ENCODE measurements around the gene TMIGD3. TPM values are rescaled to one million over a fixed set of nuclear protein-coding genes. Genes with fewer than 3 reads are reported as not detected.

TMIGD3 gene
- total RNA-seq, 2 donors from 2014 or later, result 4.7 to 20.0 TPM

DNA sequence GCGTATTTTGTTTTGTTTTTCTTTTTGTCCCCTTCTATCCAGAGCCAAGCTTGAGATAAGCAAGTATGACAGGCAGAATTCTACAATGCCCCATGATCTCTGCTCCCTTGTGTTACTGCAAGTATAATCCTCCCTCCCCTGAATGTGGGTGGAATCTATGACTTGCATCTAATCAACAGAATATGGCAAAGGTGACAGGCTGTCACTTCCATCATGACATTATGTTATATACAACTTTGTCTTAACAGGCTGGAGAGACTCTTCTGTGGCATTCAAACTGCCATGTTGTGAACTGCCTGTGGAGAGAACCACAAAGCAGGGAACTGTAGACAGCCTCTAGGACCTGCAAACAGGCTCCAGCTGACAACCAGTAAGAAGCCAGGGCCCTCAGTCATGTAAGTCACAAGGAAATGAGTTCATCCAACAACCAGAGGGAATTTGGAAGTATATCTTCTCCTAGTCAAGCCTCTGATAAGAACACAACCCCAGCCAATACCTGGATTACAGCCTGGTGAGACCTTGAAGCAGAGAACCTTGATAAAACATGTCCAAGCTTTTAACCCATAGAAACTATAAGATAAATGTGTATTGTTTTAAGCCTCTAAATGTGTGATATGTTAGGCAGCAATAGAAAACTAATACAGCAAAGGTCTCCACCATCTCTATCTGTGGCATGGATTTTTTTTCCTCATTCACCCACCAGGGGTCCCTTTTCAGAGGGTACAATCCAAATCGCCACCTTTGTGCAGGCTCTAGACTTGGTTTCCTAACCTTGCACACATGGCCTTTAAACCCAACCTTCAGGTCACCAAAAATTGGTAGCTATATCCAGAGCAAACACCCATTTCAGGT is 35.3 kb downstream of the TMIGD3 start:
- no peak for DNase-seq (ENCODE audit: low spot score)
- Histone ChIP-seq H3K27me3 (replicated peaks; ENCODE audit: insufficient read depth) (no peaks in the 10 kb centered on the region), H3K36me3 (no peaks in the 10 kb centered on the region), H3K9me3 (no peaks in the 10 kb centered on the region), H3K27ac (no peak overlapping the region), H3K4me3 (no peak overlapping the region), H3K4me1 (ENCODE audit: control insufficient read depth in 1 of 2, low read depth in 2 of 2) (no peaks in the 10 kb centered on the region)
- TF ChIP-seq, protein P1, sequence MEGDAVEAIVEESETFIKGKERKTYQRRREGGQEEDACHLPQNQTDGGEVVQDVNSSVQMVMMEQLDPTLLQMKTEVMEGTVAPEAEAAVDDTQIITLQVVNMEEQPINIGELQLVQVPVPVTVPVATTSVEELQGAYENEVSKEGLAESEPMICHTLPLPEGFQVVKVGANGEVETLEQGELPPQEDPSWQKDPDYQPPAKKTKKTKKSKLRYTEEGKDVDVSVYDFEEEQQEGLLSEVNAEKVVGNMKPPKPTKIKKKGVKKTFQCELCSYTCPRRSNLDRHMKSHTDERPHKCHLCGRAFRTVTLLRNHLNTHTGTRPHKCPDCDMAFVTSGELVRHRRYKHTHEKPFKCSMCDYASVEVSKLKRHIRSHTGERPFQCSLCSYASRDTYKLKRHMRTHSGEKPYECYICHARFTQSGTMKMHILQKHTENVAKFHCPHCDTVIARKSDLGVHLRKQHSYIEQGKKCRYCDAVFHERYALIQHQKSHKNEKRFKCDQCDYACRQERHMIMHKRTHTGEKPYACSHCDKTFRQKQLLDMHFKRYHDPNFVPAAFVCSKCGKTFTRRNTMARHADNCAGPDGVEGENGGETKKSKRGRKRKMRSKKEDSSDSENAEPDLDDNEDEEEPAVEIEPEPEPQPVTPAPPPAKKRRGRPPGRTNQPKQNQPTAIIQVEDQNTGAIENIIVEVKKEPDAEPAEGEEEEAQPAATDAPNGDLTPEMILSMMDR (IDR thresholded peaks at IDR 0.05), result no peak
- ATAC-seq (ENCODE audit: insufficient number of reproducible peaks, low FRiP score, low read depth), result no peak

DNA sequence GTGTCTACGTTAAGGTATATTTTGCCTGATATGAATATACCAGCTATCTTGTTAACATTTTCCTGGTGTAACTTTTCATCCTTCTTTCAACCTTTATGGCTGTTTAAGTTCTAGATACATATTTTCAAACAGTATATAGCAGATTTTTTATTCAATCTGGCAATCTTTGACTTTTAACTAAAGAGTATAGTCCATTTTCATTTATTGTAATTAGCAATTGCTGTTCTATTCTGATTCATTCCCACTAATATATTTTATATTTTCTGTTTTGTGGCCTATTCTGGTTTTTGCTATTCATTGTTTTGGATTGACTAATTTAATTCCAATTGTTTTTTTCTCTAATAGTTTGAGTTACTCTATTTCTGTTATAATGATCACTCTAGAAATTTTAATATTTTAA is 37.0 kb downstream of the TMIGD3 start:
- H3K27ac ChIP-seq, result no peak overlapping the region
- no peak overlapping the region for H3K4me3 ChIP-seq
- peaks cover 2% of the 10 kb centered on the region for H3K36me3 ChIP-seq
- no peaks in the 10 kb centered on the region for H3K27me3 ChIP-seq (replicated peaks; ENCODE audit: insufficient read depth)
- TF ChIP-seq, protein P1 (IDR thresholded peaks at IDR 0.05), result no peak
- ATAC-seq (ENCODE audit: insufficient number of reproducible peaks, low FRiP score, low read depth), result no peak
- DNase-seq (ENCODE audit: low spot score), result no peak
- no peaks in the 10 kb centered on the region for H3K4me1 ChIP-seq (ENCODE audit: control insufficient read depth in 1 of 2, low read depth in 2 of 2)
- H3K9me3 ChIP-seq, result no peaks in the 10 kb centered on the region

DNA sequence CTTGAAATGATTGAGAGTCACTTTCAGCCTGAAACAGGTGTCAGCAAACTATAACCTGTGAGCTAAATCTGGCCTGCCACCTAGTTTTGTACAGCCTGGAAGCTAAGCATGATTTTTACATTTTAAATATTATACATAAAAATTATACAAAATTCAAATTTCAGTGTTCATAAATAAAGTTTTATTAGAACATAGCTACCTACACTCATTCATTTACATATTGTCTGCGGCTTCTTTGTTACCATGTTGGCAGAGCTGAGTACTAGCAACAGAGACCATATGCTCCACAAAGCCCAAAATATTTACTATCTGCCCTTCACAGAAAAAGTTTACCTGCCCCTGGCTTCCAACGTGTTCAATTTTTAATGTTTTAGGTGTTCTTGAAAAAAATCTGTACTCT is 37.7 kb downstream of the TMIGD3 start:
- Histone ChIP-seq H3K36me3 (peaks cover 8% of the 10 kb centered on the region), H3K27me3 (replicated peaks; ENCODE audit: insufficient read depth) (no peaks in the 10 kb centered on the region), H3K9me3 (no peaks in the 10 kb centered on the region), H3K4me3 (no peak overlapping the region), H3K4me1 (ENCODE audit: control insufficient read depth in 1 of 2, low read depth in 2 of 2) (no peaks in the 10 kb centered on the region), H3K27ac (no peak overlapping the region)
- no peak for ATAC-seq (ENCODE audit: insufficient number of reproducible peaks, low FRiP score, low read depth)
- no peak for DNase-seq (ENCODE audit: low spot score)
- TF ChIP-seq, protein P1 (IDR thresholded peaks at IDR 0.05), result no peak

DNA sequence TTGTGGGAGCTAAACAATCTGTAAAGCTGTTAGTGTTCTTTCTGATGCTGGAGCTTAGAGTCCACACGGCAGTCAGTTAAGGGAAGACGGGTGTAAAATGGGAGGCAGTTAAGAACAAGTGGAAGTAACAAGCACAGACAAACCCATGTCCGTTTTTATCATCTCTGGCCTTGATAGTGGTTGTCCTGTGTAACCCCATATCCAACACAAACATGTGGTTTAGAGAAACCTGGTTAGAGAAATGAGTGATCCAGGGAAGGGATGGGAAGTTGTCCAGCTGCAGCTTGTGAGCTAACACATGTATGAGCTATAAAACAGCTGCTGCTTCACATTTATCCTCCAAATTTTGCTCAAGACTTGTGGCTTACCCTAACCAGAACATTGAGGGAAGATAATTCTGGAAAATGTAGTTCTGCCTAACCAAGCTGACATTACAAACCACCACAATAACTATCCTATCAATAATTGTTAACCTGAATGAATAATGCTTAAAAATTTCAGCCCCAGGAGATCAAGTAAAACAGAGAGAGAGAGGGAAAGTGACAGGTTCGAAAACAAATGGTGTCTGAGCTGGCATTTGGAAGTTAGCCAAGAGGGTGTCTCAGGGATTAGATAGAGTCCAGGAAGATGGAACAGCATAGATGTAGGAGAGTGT is 40.3 kb downstream of the TMIGD3 start:
- no peak for DNase-seq (ENCODE audit: low spot score)
- no peaks in the 10 kb centered on the region for H3K4me1 ChIP-seq (ENCODE audit: control insufficient read depth in 1 of 2, low read depth in 2 of 2)
- no peak overlapping the region for H3K4me3 ChIP-seq
- TF ChIP-seq, protein P1 (IDR thresholded peaks at IDR 0.05), result no peak
- ATAC-seq (ENCODE audit: insufficient number of reproducible peaks, low FRiP score, low read depth), result no peak
- no peaks in the 10 kb centered on the region for H3K27me3 ChIP-seq (replicated peaks; ENCODE audit: insufficient read depth)
- H3K36me3 ChIP-seq, result peaks cover 24% of the 10 kb centered on the region
- H3K27ac ChIP-seq, result no peak overlapping the region
- no peaks in the 10 kb centered on the region for H3K9me3 ChIP-seq

DNA sequence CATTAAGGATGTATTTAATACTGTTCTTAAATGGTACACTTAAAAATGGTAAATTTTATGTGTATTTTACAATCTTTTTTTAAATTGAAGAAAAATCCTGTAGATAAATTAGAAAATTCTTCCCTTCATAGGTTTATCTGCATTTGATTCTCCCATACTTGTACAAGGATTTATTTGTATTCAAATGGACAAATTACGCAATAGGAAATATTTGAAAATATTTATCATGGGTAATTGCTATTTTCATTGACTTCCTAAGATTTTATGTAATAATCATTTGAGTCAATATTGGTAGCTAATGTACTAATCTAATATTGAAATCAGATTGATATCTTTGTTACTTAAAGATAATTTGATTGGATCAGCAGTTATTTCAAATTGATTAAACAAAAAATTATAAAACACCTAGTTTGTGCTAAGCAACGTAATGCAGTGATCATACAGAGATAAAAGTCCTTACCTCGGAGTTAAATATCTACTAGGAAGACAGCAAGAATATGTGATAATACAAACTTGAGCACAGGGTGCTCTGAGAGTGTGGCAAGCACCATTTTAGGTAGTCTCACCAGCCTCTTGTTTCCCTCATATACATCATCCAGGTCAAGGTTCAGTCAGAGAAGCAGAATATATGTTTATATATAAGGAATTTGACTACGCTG is 40.9 kb downstream of the TMIGD3 start:
- ATAC-seq (ENCODE audit: insufficient number of reproducible peaks, low FRiP score, low read depth) (no peak), DNase-seq (ENCODE audit: low spot score) (no peak)
- TF ChIP-seq, protein P1 (IDR thresholded peaks at IDR 0.05), result no peak
- Histone ChIP-seq H3K9me3 (no peaks in the 10 kb centered on the region), H3K36me3 (peaks cover 27% of the 10 kb centered on the region), H3K4me1 (ENCODE audit: control insufficient read depth in 1 of 2, low read depth in 2 of 2) (no peaks in the 10 kb centered on the region), H3K4me3 (no peak overlapping the region), H3K27ac (no peak overlapping the region), H3K27me3 (replicated peaks; ENCODE audit: insufficient read depth) (no peaks in the 10 kb centered on the region)
